ENCODE data around the gene HDAC8.
"Not testable (repeated sequence)": the region's sequence is repeated elsewhere in the genome, so short reads cannot be mapped to it uniquely, and the experiment has no call there.

HDAC8 gene

GRCh38 chrX:72372735-72373134, 199.9 kb downstream of the HDAC8 start:
- DNase-seq (ENCODE audit: low read depth) = no peak

DNA sequence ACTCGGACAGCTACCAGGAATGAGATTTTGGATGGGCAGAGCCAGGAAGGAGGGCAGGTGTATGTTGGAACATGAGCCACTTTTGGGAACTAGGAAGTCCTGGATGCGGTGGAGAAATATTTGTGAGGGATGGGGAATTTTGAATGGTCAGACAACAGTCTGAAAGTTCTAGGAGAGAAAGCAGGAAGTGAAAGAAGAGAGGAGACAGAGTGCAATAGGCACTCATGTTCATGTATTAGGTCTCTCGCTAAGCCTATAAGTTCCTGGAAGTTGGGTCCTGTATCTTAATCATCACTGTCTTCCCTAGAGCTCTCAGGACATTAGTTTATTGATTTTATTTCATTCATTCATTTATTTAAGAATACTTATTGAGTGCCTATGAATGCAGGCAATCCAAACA, 201.2 kb downstream of the HDAC8 start:
- DNase-seq (ENCODE audit: low read depth) = no peak

- DNase-seq (ENCODE audit: low read depth) = no peak
Measured at GRCh38 chrX:72368796-72369195, 203.8 kb downstream of the HDAC8 start.

GRCh38 chrX:72367516-72367915, 205.1 kb downstream of the HDAC8 start:
- DNase-seq (ENCODE audit: low read depth) = no peak

GRCh38 chrX:72366701-72367454, 205.8 kb downstream of the HDAC8 start:
- no peak for DNase-seq (ENCODE audit: low read depth)

DNA sequence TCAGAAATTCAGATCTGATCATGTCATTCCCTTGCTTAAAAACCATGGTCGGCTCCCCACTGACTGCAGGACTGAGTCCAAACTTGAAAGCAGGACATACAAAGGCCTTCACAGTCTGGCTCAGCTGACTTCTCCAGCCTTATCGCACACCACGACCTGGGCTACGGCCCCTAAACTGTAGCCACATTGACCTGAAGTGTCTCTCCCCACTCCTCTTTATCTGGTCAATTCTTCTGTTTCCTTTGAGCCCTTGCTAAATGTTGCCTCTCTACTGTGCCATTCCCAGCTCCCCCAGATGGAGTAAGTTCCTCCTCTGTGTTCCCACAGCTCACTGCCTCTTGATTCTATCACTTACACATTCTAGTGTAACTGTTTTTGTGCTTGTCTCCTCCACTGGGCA, 206.5 kb downstream of the HDAC8 start:
- DNase-seq (ENCODE audit: low read depth) = no peak

DNA sequence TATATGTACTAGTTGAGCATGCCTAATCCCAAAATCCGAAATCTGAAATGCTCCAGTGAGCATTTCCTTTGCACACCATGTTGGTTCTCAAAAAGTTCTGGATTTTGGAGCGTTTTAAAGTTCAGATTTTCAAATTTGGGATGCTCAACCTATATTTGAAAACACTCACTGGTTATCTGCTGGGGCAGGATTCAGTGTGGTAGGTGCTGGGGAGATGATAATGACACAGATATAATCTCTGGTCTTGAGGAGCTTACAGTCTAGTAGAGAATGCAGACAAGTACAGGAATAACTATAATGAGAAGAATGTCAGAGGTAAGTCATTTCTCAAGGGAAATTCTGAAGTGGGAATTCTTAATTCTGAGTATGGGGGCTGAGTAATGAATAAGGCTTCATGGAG, 207.5 kb downstream of the HDAC8 start:
- DNase-seq (ENCODE audit: low read depth) = no peak

- DNase-seq (ENCODE audit: low read depth) = no peak
Measured at GRCh38 chrX:72360326-72360725, 212.3 kb downstream of the HDAC8 start.

- no peak for DNase-seq (ENCODE audit: low read depth)
Measured at GRCh38 chrX:72358313-72358712, 214.3 kb downstream of the HDAC8 start.

GRCh38 chrX:72352786-72353185, 219.9 kb downstream of the HDAC8 start:
- no peak for DNase-seq (ENCODE audit: low read depth)

- DNase-seq (ENCODE audit: low read depth) = no peak
Measured at GRCh38 chrX:72351606-72352334, 220.9 kb downstream of the HDAC8 start.

- no peak for DNase-seq (ENCODE audit: low read depth)
Measured at GRCh38 chrX:72349190-72349589, 223.5 kb downstream of the HDAC8 start.

DNA sequence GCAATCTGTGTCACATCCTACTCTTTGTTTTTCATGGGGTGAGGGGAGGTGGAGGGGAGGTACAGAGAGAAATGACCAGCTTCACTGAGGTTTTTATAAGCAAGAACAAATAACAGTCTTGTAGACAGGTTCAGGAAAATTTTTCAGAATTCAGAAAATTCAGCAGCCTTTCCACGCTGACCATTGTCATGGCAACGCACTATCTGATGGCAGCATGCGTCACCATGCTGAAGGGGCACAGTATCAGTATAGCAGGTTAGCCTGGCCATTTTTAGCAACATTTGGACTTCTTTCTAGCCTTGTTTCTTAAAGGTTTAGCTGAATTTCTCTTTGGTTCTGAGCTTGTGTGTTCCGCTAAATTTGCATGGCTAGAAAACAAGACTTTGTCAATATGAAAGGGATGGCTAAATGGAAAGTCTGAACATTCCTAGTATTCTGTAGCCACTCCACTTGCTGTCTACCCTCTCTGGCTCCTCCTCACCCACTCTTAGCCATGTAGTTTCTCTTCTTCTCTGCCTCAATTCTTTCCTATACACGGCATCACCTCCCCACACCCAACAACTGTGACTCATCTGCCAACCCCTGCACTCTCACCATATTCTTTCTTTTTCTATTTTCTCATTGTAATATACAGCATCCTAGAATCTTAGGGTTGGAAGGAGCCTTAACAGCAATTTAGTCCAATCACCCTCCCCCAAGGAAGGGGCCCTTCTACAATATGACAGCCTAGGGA, 224.2 kb downstream of the HDAC8 start:
- no peak for DNase-seq (ENCODE audit: low read depth)

DNA sequence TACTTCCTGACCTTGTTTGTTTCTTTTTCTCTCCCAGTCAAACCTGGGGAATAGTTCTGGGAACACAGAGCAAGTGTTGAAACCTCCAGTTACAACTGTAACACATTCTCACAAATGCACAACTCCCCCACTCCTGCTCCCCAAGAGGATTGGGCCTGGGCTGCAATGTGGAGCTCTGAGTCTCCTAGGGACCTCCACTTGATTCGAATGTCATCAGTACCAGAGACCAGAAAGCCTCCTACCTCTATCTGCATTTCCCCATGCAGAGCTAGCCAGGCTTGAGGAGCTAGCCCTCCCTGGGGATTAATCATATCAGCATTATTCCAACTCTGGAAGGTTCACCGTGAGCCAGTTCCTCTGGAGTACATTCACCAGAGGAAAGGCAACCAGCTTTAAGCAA, 225.3 kb downstream of the HDAC8 start:
- no peak for DNase-seq (ENCODE audit: low read depth)

GRCh38 chrX:72346302-72346949, 226.2 kb downstream of the HDAC8 start:
- no peak for DNase-seq (ENCODE audit: low read depth)

DNA sequence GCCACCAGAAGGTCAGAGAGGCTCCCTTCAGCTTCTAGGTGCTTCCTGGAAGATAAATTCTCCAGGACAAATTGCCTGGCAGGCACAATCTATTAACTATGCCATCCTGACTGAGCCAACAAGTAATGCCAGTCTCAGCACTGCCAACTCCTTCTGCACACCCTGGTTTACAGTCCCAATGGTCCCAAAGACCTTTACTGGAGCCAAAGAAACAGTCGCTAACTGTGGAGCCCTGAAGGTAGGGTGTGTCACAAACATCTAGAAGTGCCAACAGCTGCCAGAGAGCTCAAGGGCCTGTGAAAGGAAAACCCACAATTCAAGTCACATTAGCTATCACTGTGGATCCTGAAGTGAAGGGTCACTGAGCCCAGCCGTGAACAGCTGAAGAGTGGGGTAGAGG, 232.0 kb downstream of the HDAC8 start:
- DNase-seq (ENCODE audit: low read depth) = no peak

DNA sequence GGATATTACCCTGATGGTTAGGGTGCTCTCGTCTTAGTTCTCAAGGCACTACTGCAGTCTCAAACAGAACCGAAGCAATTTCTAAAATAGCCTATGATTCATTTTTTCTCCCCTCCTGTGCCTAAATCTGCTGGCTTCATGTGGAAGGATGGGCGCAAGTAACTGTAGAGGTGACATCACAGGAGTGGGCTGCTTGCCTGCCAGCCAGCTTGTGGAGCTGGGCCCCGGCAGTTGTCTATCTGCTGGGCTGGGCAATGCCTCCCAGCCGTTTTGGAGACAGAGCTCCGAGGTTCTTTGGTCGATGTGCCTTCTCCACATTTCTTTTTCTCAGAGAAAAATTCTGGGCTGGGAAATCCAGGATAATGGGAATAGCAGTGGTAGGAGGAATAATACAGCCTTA, 232.6 kb downstream of the HDAC8 start:
- DNase-seq (ENCODE audit: low read depth) = no peak

DNA sequence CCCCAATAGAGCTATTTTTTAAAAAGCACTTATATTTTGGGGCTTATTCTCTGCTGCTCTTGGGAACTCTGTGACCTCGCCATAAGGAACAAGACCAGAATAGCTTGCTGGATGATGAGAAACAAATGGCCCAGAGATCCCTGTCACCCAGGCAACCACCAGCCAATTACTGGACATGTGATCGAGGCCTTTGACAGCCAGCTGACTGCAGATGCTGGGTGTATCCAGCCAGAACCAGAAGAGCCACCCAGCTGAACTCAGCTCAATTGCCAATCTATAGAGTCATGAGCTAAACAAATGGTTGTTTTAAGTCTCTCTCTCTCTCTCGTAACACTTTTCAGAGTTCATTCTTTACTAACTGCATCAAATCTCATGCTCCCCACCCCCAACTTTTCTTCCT, 242.5 kb downstream of the HDAC8 start:
- no peak for DNase-seq (ENCODE audit: low read depth)

DNA sequence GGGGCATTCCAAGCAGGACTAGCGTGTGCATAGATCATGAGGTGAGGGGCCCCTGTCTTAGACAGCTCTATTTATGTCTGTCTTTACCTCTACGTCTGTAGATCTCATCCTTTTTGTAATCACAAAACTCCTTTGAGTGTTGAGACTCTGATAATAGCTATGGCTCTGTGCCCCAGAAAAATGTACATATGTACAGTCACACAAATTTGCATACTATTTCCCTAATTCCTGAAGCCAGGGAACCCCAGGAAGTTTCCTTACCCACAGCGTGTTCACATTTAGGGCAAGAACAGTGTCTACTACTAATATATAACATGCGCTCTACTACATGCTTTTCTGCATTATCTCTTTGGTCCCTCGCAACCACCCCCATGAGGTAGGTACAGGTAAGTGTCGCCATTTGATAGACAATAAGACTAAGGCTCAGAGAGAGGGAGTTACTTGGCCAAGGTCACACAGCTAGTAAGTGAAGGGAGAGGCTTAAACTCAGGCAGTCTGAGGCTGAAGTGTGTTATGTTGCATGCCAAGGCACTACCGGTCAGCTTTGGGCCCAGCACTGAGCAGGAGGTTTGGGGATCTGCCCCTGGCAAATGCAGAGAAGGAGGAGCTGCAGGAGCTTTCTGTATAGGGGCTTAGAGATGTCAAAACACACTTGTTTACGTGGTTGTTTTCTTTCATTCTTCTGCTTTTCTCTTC, 245.9 kb downstream of the HDAC8 start:
- DNase-seq (ENCODE audit: low read depth) = no peak

DNA sequence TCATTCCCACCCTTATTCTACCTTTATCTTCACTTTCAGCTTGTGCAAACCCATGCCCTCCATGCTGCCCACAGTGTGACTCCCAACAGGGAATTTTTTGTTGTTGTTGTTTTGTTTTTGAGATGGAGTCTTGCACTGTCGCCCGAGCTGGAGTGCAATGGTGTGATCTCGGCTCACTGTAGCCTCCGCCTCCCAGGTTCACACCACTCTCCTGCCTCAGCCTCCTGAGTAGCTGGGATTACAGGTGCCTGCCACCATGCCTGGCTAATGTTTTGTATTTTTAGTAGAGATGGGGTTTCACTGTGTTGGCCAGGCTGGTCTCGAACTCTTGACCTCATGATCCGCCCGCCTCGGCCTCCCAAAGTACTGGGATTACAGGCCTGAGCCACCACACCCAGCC, 253.0 kb downstream of the HDAC8 start:
- not testable (repeated sequence) for DNase-seq (ENCODE audit: low read depth)

DNA sequence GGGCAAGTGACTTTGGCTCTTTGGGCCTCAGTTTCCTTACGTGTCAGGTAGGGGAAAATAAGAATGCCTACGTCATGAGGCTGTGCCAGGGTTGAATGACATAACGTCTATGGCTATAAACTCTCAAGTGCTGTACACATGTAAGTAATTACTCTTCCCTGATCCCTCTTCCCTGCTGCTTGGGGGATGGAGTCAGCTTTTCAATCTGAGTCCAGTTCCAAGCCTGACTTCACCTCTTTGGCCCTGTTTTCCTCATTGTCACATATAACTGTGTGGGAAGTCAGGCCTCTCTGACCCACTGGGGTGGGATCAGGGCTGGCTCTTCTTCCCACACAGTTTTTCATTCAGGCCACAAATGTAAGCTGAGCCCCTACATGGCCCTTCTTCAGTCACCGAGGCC, 255.5 kb downstream of the HDAC8 start:
- no peak for DNase-seq (ENCODE audit: low read depth)
